ENCODE data around the gene ECD.
"Not testable (repeated sequence)": the region's sequence is repeated elsewhere in the genome, so short reads cannot be mapped to it uniquely, and the experiment has no call there.

Gene ECD

DNA sequence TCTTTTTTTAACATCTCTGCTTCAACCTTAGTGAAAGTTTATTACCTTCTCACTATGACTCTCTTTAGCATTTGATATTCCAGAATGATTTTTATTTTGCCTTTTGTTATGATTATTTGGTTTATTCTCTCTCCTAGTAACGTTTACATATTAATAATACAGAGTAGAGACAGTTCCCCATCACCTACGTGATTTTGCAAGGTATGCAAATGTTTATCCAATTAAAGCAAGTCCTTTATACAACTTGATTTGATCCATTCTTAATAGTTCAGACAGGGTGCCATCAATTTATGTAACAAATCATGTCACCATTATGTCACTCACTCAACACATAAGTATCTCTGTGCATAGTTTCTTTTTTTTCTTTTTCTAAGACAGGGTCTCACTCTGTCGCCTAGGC lies 26.2 kb downstream of the ECD start:
- no peaks in the 10 kb centered on the region for H3K27me3 ChIP-seq (ENCODE audit: insufficient read depth, low read length)
- no peaks in the 10 kb centered on the region for H3K4me1 ChIP-seq (ENCODE audit: insufficient read depth, low read length)
- peaks cover 67% of the 10 kb centered on the region for H3K36me3 ChIP-seq (ENCODE audit: insufficient read depth, low read length)
- H3K9me3 ChIP-seq (ENCODE audit: low read length), result no peaks in the 10 kb centered on the region
- H2AFZ ChIP-seq (ENCODE audit: low read depth, low read length), result no peak overlapping the region
- no peak overlapping the region for H3K4me3 ChIP-seq (ENCODE audit: low read length)

GRCh38 chr10:73139251-73139650 lies 28.6 kb downstream of the ECD start:
- Histone ChIP-seq H2AFZ (ENCODE audit: low read depth, low read length) (no peak overlapping the region), H3K36me3 (ENCODE audit: insufficient read depth, low read length) (peaks cover 71% of the 10 kb centered on the region), H3K27me3 (ENCODE audit: insufficient read depth, low read length) (no peaks in the 10 kb centered on the region), H3K4me1 (ENCODE audit: insufficient read depth, low read length) (no peaks in the 10 kb centered on the region), H3K4me3 (ENCODE audit: low read length) (no peak overlapping the region), H3K9me3 (ENCODE audit: low read length) (no peaks in the 10 kb centered on the region)

DNA sequence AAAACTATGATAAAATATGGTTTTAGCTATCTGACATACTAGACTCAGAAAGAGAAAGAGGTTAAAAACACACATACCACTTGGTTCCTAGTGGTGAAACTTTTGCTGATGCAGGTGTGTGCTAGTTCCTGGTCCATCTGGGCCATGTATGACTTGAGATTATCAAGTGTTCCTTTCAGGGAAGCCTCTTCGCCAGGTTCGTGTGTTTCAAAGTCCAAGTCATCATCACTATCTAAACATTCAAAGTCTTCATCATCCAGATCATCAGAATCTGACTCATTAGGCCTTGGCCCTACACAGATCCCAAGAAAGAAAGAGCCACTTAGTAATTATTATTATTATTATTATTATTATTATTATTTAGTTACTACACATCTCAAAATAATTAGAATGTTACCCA lies 31.2 kb downstream of the ECD start:
- H3K9me3 ChIP-seq (ENCODE audit: low read length), result no peaks in the 10 kb centered on the region
- H3K27me3 ChIP-seq (ENCODE audit: insufficient read depth, low read length), result no peaks in the 10 kb centered on the region
- no peak overlapping the region for H3K4me3 ChIP-seq (ENCODE audit: low read length)
- H3K36me3 ChIP-seq (ENCODE audit: insufficient read depth, low read length), result peaks cover 80% of the 10 kb centered on the region
- H2AFZ ChIP-seq (ENCODE audit: low read depth, low read length), result no peak overlapping the region
- H3K4me1 ChIP-seq (ENCODE audit: insufficient read depth, low read length), result no peaks in the 10 kb centered on the region

- Histone ChIP-seq H3K4me3 (ENCODE audit: low read length) (no peak overlapping the region), H3K4me1 (ENCODE audit: insufficient read depth, low read length) (no peaks in the 10 kb centered on the region), H2AFZ (ENCODE audit: low read depth, low read length) (no peak overlapping the region), H3K27me3 (ENCODE audit: insufficient read depth, low read length) (no peaks in the 10 kb centered on the region), H3K36me3 (ENCODE audit: insufficient read depth, low read length) (peaks cover 82% of the 10 kb centered on the region), H3K9me3 (ENCODE audit: low read length) (no peaks in the 10 kb centered on the region)
These were observed 33.1 kb downstream of the ECD start for GRCh38 chr10:73134727-73135126.

- peaks cover 70% of the 10 kb centered on the region for H3K36me3 ChIP-seq (ENCODE audit: insufficient read depth, low read length)
- no peaks in the 10 kb centered on the region for H3K9me3 ChIP-seq (ENCODE audit: low read length)
These were observed 35.7 kb downstream of the ECD start for GRCh38 chr10:73131913-73132686.

DNA sequence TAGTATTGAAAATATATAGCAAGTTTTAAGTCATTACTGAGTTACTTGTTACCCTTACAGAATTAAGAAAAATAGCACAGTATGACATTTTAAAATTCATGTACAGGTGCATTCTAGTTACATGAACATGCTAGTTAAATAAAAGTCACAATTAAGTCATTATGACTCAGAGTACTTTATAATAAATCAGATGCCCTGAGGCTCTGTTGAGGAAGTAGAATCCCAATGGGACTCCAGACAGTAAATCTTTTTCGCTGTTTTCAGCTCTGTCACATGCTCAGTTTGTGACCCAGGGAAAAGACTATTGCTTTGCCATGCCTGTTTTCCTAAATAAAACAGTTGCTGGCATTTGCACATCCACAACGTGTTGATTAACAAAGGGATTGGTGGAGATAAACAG lies 36.5 kb downstream of the ECD start:
- H3K36me3 ChIP-seq (ENCODE audit: insufficient read depth, low read length), result peaks cover 68% of the 10 kb centered on the region

More at GRCh38 chr10:73131913-73132686, 35.7 kb downstream of the ECD start:
- Histone ChIP-seq H3K27me3 (ENCODE audit: insufficient read depth, low read length) (no peaks in the 10 kb centered on the region), H3K4me1 (ENCODE audit: insufficient read depth, low read length) (no peaks in the 10 kb centered on the region), H2AFZ (ENCODE audit: low read depth, low read length) (no peak overlapping the region), H3K4me3 (ENCODE audit: low read length) (no peak overlapping the region)

DNA sequence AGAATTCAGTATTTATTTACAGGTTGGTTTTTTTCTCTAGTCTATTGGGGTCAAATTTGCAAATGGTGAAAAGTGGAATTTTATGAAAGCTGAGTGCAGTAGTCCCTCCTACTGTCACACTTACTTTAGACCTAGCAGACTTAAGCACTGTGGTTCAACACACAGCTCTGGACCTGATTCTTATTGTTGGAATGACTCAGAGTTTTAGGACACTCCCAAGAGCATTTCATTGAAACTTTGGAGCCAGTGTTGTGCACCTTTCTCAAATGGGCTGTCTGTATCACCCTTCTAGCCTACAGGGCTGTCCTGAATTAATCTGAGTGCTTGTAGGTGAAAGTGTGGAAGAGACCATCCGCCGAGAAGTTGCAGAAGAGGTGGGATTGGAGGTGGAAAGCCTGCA lies 41.5 kb downstream of the ECD start:
- H3K36me3 ChIP-seq (ENCODE audit: insufficient read depth, low read length), result peaks cover 44% of the 10 kb centered on the region

More for the DNA sequence above, 36.5 kb downstream of the ECD start:
- H3K9me3 ChIP-seq (ENCODE audit: low read length), result no peaks in the 10 kb centered on the region
- H3K27me3 ChIP-seq (ENCODE audit: insufficient read depth, low read length), result no peaks in the 10 kb centered on the region
- H2AFZ ChIP-seq (ENCODE audit: low read depth, low read length), result no peak overlapping the region
- no peak overlapping the region for H3K4me3 ChIP-seq (ENCODE audit: low read length)
- no peaks in the 10 kb centered on the region for H3K4me1 ChIP-seq (ENCODE audit: insufficient read depth, low read length)

GRCh38 chr10:73119952-73120351 lies 47.9 kb downstream of the ECD start:
- Histone ChIP-seq H3K36me3 (ENCODE audit: insufficient read depth, low read length) (peaks cover 17% of the 10 kb centered on the region), H3K9me3 (ENCODE audit: low read length) (no peaks in the 10 kb centered on the region)

More for the DNA sequence above, 41.5 kb downstream of the ECD start:
- Histone ChIP-seq H3K4me1 (ENCODE audit: insufficient read depth, low read length) (no peaks in the 10 kb centered on the region), H3K9me3 (ENCODE audit: low read length) (no peaks in the 10 kb centered on the region), H3K4me3 (ENCODE audit: low read length) (no peak overlapping the region), H3K27me3 (ENCODE audit: insufficient read depth, low read length) (no peaks in the 10 kb centered on the region), H2AFZ (ENCODE audit: low read depth, low read length) (no peak overlapping the region)

DNA sequence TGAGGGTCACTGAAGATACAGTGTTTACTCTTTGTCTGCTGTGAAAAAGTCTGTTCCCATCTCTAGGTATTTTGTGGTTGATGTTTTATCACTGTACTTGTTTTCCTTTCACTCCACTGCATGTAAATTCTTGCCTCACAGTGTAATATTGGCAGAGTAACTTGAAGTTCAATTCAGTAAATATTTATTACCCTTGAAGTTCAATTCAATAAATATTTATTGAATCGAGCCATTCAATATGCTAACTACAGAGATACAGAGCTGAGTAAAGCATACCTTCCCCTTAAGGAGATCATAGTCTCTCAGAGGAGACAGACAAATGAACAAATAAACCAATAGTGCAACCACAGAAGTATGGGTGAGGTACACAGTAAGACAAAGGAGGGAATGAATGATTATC lies 48.4 kb downstream of the ECD start:
- Histone ChIP-seq H3K4me3 (ENCODE audit: low read length) (no peak overlapping the region), H3K9me3 (ENCODE audit: low read length) (no peaks in the 10 kb centered on the region), H3K27me3 (ENCODE audit: insufficient read depth, low read length) (no peaks in the 10 kb centered on the region), H3K36me3 (ENCODE audit: insufficient read depth, low read length) (peaks cover 16% of the 10 kb centered on the region), H3K4me1 (ENCODE audit: insufficient read depth, low read length) (peaks cover 1% of the 10 kb centered on the region), H2AFZ (ENCODE audit: low read depth, low read length) (no peak overlapping the region)

More at GRCh38 chr10:73119952-73120351, 47.9 kb downstream of the ECD start:
- H3K4me3 ChIP-seq (ENCODE audit: low read length), result no peak overlapping the region
- H3K4me1 ChIP-seq (ENCODE audit: insufficient read depth, low read length), result peaks cover 1% of the 10 kb centered on the region
- no peaks in the 10 kb centered on the region for H3K27me3 ChIP-seq (ENCODE audit: insufficient read depth, low read length)
- H2AFZ ChIP-seq (ENCODE audit: low read depth, low read length), result no peak overlapping the region

DNA sequence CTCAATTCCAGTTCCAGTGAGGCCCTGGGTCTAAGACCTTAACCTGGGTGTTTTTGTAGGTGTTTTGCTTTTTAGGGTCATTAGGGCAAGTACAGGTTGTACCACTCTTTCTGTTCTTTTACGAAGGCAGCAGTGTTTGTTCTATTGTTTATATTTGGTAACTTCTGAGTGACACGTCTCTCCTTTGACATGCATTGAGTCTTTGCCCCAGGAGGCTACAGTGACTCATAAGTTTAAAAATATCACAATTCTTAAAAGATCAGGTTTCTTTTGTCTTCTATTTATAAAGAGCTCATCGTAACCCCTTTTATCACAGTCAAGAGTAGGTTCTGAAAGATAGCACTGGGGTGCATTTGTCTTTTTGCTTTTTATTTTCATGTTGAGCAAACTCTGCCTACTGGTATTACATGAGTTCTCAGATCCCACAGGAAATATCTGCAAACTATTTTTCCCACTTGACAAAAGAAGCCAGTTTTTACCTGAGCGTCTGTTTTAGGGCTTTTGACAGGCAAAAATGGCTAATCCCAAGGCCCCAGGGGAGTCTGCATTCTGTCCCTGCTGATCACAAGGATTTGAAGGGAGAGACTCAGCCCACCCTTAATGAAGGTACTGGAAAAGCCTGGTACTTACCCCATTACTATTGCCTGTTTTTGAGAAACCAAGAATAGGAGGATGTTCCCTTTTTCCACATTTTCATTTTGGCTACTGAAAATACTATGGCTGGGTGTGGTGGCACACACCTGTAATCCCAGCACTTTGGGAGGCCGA lies 49.6 kb downstream of the ECD start:
- Histone ChIP-seq H3K4me3 (ENCODE audit: low read length) (no peak overlapping the region), H3K4me1 (ENCODE audit: insufficient read depth, low read length) (peaks cover 1% of the 10 kb centered on the region), H3K9me3 (ENCODE audit: low read length) (no peaks in the 10 kb centered on the region), H2AFZ (ENCODE audit: low read depth, low read length) (no peak overlapping the region), H3K36me3 (ENCODE audit: insufficient read depth, low read length) (peaks cover 6% of the 10 kb centered on the region), H3K27me3 (ENCODE audit: insufficient read depth, low read length) (no peaks in the 10 kb centered on the region)

DNA sequence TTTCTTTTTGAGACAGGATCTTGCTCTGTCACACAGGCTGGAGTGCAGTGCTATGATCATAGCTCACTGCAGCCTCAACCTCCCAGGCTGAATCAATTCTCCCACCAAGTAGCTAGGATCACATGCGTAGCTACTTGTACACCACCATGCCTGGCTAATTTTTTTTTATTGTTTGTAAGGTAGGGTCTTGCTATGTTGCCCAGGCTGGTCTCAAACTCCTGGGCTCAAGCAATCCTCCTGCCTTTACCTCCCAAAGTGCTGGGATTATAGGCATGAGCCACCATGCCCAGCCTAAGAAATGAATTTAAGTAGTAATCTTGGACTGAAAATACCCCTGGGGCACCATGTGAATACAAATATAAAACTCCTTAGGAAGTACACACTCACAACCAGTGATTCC lies 51.8 kb downstream of the ECD start:
- Histone ChIP-seq H3K4me3 (ENCODE audit: low read length) (no peak overlapping the region), H2AFZ (ENCODE audit: low read depth, low read length) (no peak overlapping the region), H3K4me1 (ENCODE audit: insufficient read depth, low read length) (peaks cover 1% of the 10 kb centered on the region), H3K9me3 (ENCODE audit: low read length) (no peaks in the 10 kb centered on the region), H3K36me3 (ENCODE audit: insufficient read depth, low read length) (peaks cover 6% of the 10 kb centered on the region), H3K27me3 (ENCODE audit: insufficient read depth, low read length) (no peaks in the 10 kb centered on the region)

- Histone ChIP-seq H3K4me3 (ENCODE audit: low read length) (no peak overlapping the region), H3K9me3 (ENCODE audit: low read length) (peaks cover 5% of the 10 kb centered on the region), H3K4me1 (ENCODE audit: insufficient read depth, low read length) (peaks cover 1% of the 10 kb centered on the region), H3K27me3 (ENCODE audit: insufficient read depth, low read length) (no peaks in the 10 kb centered on the region), H2AFZ (ENCODE audit: low read depth, low read length) (no peak overlapping the region), H3K36me3 (ENCODE audit: insufficient read depth, low read length) (peaks cover 19% of the 10 kb centered on the region)
These were observed 54.3 kb downstream of the ECD start for GRCh38 chr10:73113551-73113950.

GRCh38 chr10:73112032-73112431 lies 55.8 kb downstream of the ECD start:
- H3K36me3 ChIP-seq (ENCODE audit: insufficient read depth, low read length), result peaks cover 30% of the 10 kb centered on the region
- not testable (repeated sequence) for H3K27me3 ChIP-seq (ENCODE audit: insufficient read depth, low read length); H3K4me3 ChIP-seq (ENCODE audit: low read length); H3K9me3 ChIP-seq (ENCODE audit: low read length); H3K4me1 ChIP-seq (ENCODE audit: insufficient read depth, low read length); H2AFZ ChIP-seq (ENCODE audit: low read depth, low read length)

Measured in neuron (in vitro differentiated cells).